ENCODE measurements around the gene MYPOP. TPM values are rescaled to one million over a fixed set of nuclear protein-coding genes. Genes with fewer than 3 reads are reported as not detected.

Gene MYPOP
- total RNA-seq, 2 donors from 2014 or later, result 8.7 to 9.1 TPM

GRCh38 chr19:45863840-45864628 lies 38.4 kb downstream of the MYPOP start, which contains the start of gene FOXA3:
FOXA3 (plus strand) TSS chr19:45864326; CDS start chr19:45864457, 131 bp downstream.
- peaks cover 3% of the 10 kb centered on the region for H3K4me1 ChIP-seq (replicated peaks)
- peak within 1 kb of the TSS in 1 of 2 donors; percentile 94 for H3K27ac ChIP-seq
- WGBS, result 4% methylated on average over 57 of the region's 71 CpGs
- intact Hi-C loops (cut with DNase I), result loop anchor here (2.0 kb wide), 1 partner anchor 23 kb away; the partner anchor contains the start of gene IRF2BP1
- H3K27me3 ChIP-seq (replicated peaks; ENCODE audit: insufficient read depth), result no peaks in the 10 kb centered on the region
- no peaks in the 10 kb centered on the region for H3K36me3 ChIP-seq
- peak within 1 kb of the TSS; percentile 89 to 90 for H3K4me3 ChIP-seq
- DNase-seq (ENCODE audit: low spot score), result no peak
- H3K9me3 ChIP-seq, result no peaks in the 10 kb centered on the region
- TF ChIP-seq POLR2AphosphoS5 (IDR thresholded peaks at IDR 0.05) (no peak), CTCF (IDR thresholded peaks at IDR 0.05) (peak; percentile 38 to 85 (median 66)), POLR2A (IDR thresholded peaks at IDR 0.05) (no peak)

- H3K27me3 ChIP-seq (replicated peaks; ENCODE audit: insufficient read depth), result no peaks in the 10 kb centered on the region
- peaks cover 3% of the 10 kb centered on the region for H3K4me1 ChIP-seq (replicated peaks)
- no peaks in the 10 kb centered on the region for H3K36me3 ChIP-seq
- H3K4me3 ChIP-seq, result peak overlapping the region; percentile 89 to 90
- intact Hi-C loops (cut with DNase I), result loop anchor here (2.0 kb wide), 1 partner anchor 23 kb away; the partner anchor contains the start of gene IRF2BP1
- TF ChIP-seq POLR2A (IDR thresholded peaks at IDR 0.05) (no peak), POLR2AphosphoS5 (IDR thresholded peaks at IDR 0.05) (no peak), CTCF (IDR thresholded peaks at IDR 0.05) (no peak)
- H3K27ac ChIP-seq, result peak overlapping the region in 1 of 2 donors; percentile 94
- no peaks in the 10 kb centered on the region for H3K9me3 ChIP-seq
- WGBS, result 5% methylated on average over 22 of the region's 22 CpGs
- no peak for DNase-seq (ENCODE audit: low spot score)
These were observed 39.0 kb downstream of the MYPOP start for GRCh38 chr19:45863335-45863839.

GRCh38 chr19:45862564-45863334 lies 39.7 kb downstream of the MYPOP start, which contains the start of gene SYMPK:
SYMPK (minus strand) TSS chr19:45863147; CDS start chr19:45854495, 8,652 bp downstream.
- Histone ChIP-seq H3K27me3 (replicated peaks; ENCODE audit: insufficient read depth) (no peaks in the 10 kb centered on the region), H3K4me3 (peak within 1 kb of the TSS; percentile 89 to 90), H3K9me3 (no peaks in the 10 kb centered on the region), H3K4me1 (replicated peaks) (peaks cover 3% of the 10 kb centered on the region), H3K27ac (peak within 1 kb of the TSS; percentile 91 to 94), H3K36me3 (no peaks in the 10 kb centered on the region)
- WGBS, result under 1% methylated on average over 65 of the region's 65 CpGs
- TF ChIP-seq POLR2AphosphoS5 (IDR thresholded peaks at IDR 0.05) (peak; percentile 100), POLR2A (IDR thresholded peaks at IDR 0.05) (peak; percentile 79), CTCF (IDR thresholded peaks at IDR 0.05) (peak in 3 of 4 experiments; percentile 13 to 32 (median 31))
- intact Hi-C loops (cut with DNase I), result loop anchor here (2.0 kb wide), 1 partner anchor 24 kb away; the partner anchor contains the start of gene IRF2BP1
- peak; percentile 98 for DNase-seq (ENCODE audit: low spot score)

GRCh38 chr19:45862271-45862563 lies 40.2 kb downstream of the MYPOP start:
- TF ChIP-seq POLR2A (IDR thresholded peaks at IDR 0.05), result no peak
- TF ChIP-seq POLR2AphosphoS5 (IDR thresholded peaks at IDR 0.05), result peak; percentile 54
- peak in 1 of 4 experiments; percentile 12 for TF ChIP-seq CTCF (IDR thresholded peaks at IDR 0.05)
- no peak for DNase-seq (ENCODE audit: low spot score)
- under 1% methylated on average over 11 of the region's 11 CpGs for WGBS
- Histone ChIP-seq H3K9me3 (no peaks in the 10 kb centered on the region), H3K4me3 (peak overlapping the region; percentile 89 to 90), H3K27ac (peak overlapping the region; percentile 91 to 94), H3K27me3 (replicated peaks; ENCODE audit: insufficient read depth) (no peaks in the 10 kb centered on the region), H3K4me1 (replicated peaks) (peaks cover 3% of the 10 kb centered on the region), H3K36me3 (no peaks in the 10 kb centered on the region)
- intact Hi-C loops (cut with DNase I), result loop anchor here (2.0 kb wide), 1 partner anchor 25 kb away; the partner anchor contains the start of gene IRF2BP1

All from prostate gland (tissue), 2 donors.